PFSK-1 (cell line): Measurements from ENCODE around the gene SIRT2.
A peak's percentile ranks its signal among the peaks of the same experiment; 100 is the strongest.

Experiments
- FOXP2 ChIP-seq: optimal IDR thresholded peaks from 2 replicates; pipeline ENCODE3; 2011; ENCODE audit warnings: borderline replicate concordance, control low read depth, inconsistent platforms; ENCODE audit not compliant: insufficient read depth; ENCODE audit errors: extremely low read length, extremely low read depth
- POLR2AphosphoS5 ChIP-seq: IDR thresholded peaks from 2 replicates; pipeline ENCODE4 v1.6.1; 2012; ENCODE audit warnings: low read depth, mild to moderate bottlenecking, control low read depth, low read length, moderate library complexity
- REST ChIP-seq, 2 experiments: IDR thresholded peaks; 2 replicates each; pipeline versions ENCODE4 v1.6.1 to v1.8.0; 2011 to 2012; ENCODE audit warnings: low read depth in 2 of 2, low read length in 2 of 2, control low read depth in 1 of 2, inconsistent platforms in 1 of 2, mild to moderate bottlenecking in 1 of 2, moderate library complexity in 1 of 2; ENCODE audit not compliant: insufficient read depth in 1 of 2
- SIN3A ChIP-seq: IDR thresholded peaks from 2 replicates; pipeline ENCODE4 v1.6.1; 2012; ENCODE audit warnings: mild to moderate bottlenecking, low read length, moderate library complexity, borderline replicate concordance; ENCODE audit not compliant: insufficient read depth
- TAF1 ChIP-seq: IDR thresholded peaks from 2 replicates; pipeline ENCODE4 v1.6.1; 2012; ENCODE audit warnings: low read length, control low read depth, borderline replicate concordance; ENCODE audit not compliant: insufficient read depth

SIRT2 gene

GRCh38 chr19:38851622-38852230 lies 47.7 kb downstream of the SIRT2 start:
- TF ChIP-seq TAF1: no peak
- TF ChIP-seq POLR2AphosphoS5: 0 out of 2 replicates have a peak, but pooled peaks have one; percentile 10
- TF ChIP-seq REST (IDR thresholded peaks at IDR 0.05; ENCODE audit: insufficient read depth in 1 of 2, low read depth in 2 of 2, low read length in 2 of 2): peak in 1 of 2 experiments; percentile 55; a peak in 1 of 4 replicates
- TF ChIP-seq FOXP2: no peak
- no peak for TF ChIP-seq SIN3A

GRCh38 chr19:38850976-38851621 lies 48.3 kb downstream of the SIRT2 start:
- no peak for TF ChIP-seq FOXP2
- TF ChIP-seq SIN3A: no peak
- no peak for TF ChIP-seq TAF1
- TF ChIP-seq REST (IDR thresholded peaks at IDR 0.05; ENCODE audit: insufficient read depth in 1 of 2, low read depth in 2 of 2, low read length in 2 of 2): no peak
- no peak; the same call in 1 of the 2 replicates for TF ChIP-seq POLR2AphosphoS5

GRCh38 chr19:38850436-38850975 lies 48.9 kb downstream of the SIRT2 start:
- TF ChIP-seq FOXP2: no peak
- no peak for TF ChIP-seq SIN3A
- TF ChIP-seq TAF1: peak; percentile 60; the same call in 1 of the 2 replicates
- TF ChIP-seq POLR2AphosphoS5: peak; percentile 79
- TF ChIP-seq REST (IDR thresholded peaks at IDR 0.05; ENCODE audit: insufficient read depth in 1 of 2, low read depth in 2 of 2, low read length in 2 of 2): no peak

GRCh38 chr19:38849860-38850435 lies 49.5 kb downstream of the SIRT2 start, which contains the start of gene HNRNPL:
Gene HNRNPL (minus strand): TSS chr19:38849986. CDS start chr19:38849966, 20 bp downstream.
- TF ChIP-seq TAF1 (0 out of 2 replicates have a peak, but pooled peaks have one; percentile 29), POLR2AphosphoS5 (peak; percentile 53; the same call in 1 of the 2 replicates), REST (IDR thresholded peaks at IDR 0.05; ENCODE audit: insufficient read depth in 1 of 2, low read depth in 2 of 2, low read length in 2 of 2) (no peak), FOXP2 (peak; percentile 80), SIN3A (no peak)
